Progenitor cell of endocrine pancreas (in vitro differentiated cells): ENCODE results near the gene MTCH1. TPM values are rescaled to one million over a fixed set of nuclear protein-coding genes. Genes with fewer than 3 reads are reported as not detected.

ENCODE experiments used
- DNase-seq: peaks from one replicate; pipeline ENCODE4 v3.0.0; 2021; ENCODE audit warnings: low spot score; ENCODE audit not compliant: unreplicated experiment
- H3K27ac Mint-ChIP-seq: 2 replicates; pipeline ENCODE4 v1.8.0; 2021; ENCODE audit warnings: mild to moderate bottlenecking, moderate library complexity, mixed read lengths
- H3K27me3 Mint-ChIP-seq: 2 replicates; pipeline ENCODE4 v1.8.0; 2021; ENCODE audit warnings: mixed read lengths
- H3K36me3 Mint-ChIP-seq: 2 replicates; pipeline ENCODE4 v1.8.0; 2022; ENCODE audit warnings: mixed read lengths; ENCODE audit not compliant: insufficient read depth
- H3K4me1 Mint-ChIP-seq: 2 replicates; pipeline ENCODE4 v1.8.0; 2021; ENCODE audit warnings: low read depth, mixed read lengths
- H3K4me3 Mint-ChIP-seq: 2 replicates; pipeline ENCODE4 v1.8.0; 2021; ENCODE audit warnings: low read depth, mild to moderate bottlenecking, moderate library complexity, mixed read lengths
- H3K9me3 Mint-ChIP-seq: 2 replicates; pipeline ENCODE4 v1.8.0; 2021; ENCODE audit warnings: low read depth, mixed read lengths
- CTCF ChIP-seq: fragments of 200-600 bp; sonication (generic); IDR thresholded peaks from one replicate; pipeline ENCODE4 v1.5.0; 2021; ENCODE audit warnings: antibody characterized with exemption, mild to moderate bottlenecking; ENCODE audit not compliant: unreplicated experiment
- total RNA-seq: library from RNA; stranded (reverse); gene quantifications from 2 replicates; pipeline ENCODE4 v1.2.1, GENCODE V29; 2021

Gene MTCH1
- total RNA-seq, 1 donor from 2014 or later: 145 TPM

- Mint-ChIP-seq H3K4me3 (no peak overlapping the region), H3K9me3 (no peaks in the 10 kb centered on the region), H3K27ac (no peak overlapping the region), H3K36me3 (no peaks in the 10 kb centered on the region), H3K27me3 (peaks cover 9% of the 10 kb centered on the region), H3K4me1 (no peaks in the 10 kb centered on the region)
- no peak for DNase-seq
- no peak for TF ChIP-seq CTCF
Observed at GRCh38 chr6:37006793-37007339, 20.9 kb upstream of the MTCH1 start.

- no peak overlapping the region for H3K4me3 Mint-ChIP-seq
- no peak overlapping the region for H3K27ac Mint-ChIP-seq
- no peaks in the 10 kb centered on the region for H3K36me3 Mint-ChIP-seq
- no peak for TF ChIP-seq CTCF
- peaks cover 16% of the 10 kb centered on the region for H3K27me3 Mint-ChIP-seq
- no peak for DNase-seq
- H3K9me3 Mint-ChIP-seq: no peaks in the 10 kb centered on the region
- no peaks in the 10 kb centered on the region for H3K4me1 Mint-ChIP-seq
Observed at GRCh38 chr6:37005827-37006567, 20.0 kb upstream of the MTCH1 start.

GRCh38 chr6:37005061-37005810 lies 19.2 kb upstream of the MTCH1 start, which contains the start of gene FGD2:
Gene FGD2 (plus strand): TSS chr6:37005655. CDS start chr6:37005818, 163 bp downstream.
- H3K27me3 Mint-ChIP-seq: peaks cover 18% of the 10 kb centered on the region
- no peaks in the 10 kb centered on the region for H3K36me3 Mint-ChIP-seq
- TF ChIP-seq CTCF: no peak
- H3K4me1 Mint-ChIP-seq: no peaks in the 10 kb centered on the region
- no peak within 1 kb of the TSS for H3K4me3 Mint-ChIP-seq
- no peak within 1 kb of the TSS for H3K27ac Mint-ChIP-seq
- no peak for DNase-seq
- no peaks in the 10 kb centered on the region for H3K9me3 Mint-ChIP-seq

- Mint-ChIP-seq H3K4me1 (no peaks in the 10 kb centered on the region), H3K27me3 (peaks cover 21% of the 10 kb centered on the region), H3K9me3 (no peaks in the 10 kb centered on the region), H3K4me3 (no peak overlapping the region), H3K27ac (no peak overlapping the region), H3K36me3 (no peaks in the 10 kb centered on the region)
- no peak for TF ChIP-seq CTCF
- DNase-seq: no peak
Observed at GRCh38 chr6:37004044-37004980, 18.3 kb upstream of the MTCH1 start.
